ENCODE data around the gene ZBTB47.
A peak's percentile ranks its signal among the peaks of the same experiment; 100 is the strongest.

The ZBTB47 gene

GRCh38 chr3:42686832-42687650 lies 33.5 kb downstream of the ZBTB47 start:
- DNase-seq = no peak

DNA sequence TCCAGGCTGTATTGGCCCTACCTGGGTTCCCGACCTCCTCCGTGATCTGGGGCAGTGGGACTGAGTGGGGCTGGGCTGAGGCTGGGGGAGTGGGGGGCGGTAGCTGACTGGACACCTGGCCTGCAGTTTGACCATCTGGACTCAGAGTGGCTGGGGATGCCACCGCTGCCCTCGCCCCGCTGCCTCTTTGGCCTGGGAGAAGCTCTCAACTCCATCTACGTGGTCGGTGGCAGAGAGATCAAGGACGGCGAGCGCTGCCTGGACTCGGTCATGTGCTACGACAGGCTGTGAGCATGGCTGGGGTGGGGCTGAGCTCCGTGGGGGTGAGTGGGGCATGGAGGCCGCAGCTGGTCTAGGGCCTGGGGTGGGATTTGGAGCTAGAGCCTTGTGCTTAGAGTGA lies 34.5 kb downstream of the ZBTB47 start:
- DNase-seq = no peak

DNA sequence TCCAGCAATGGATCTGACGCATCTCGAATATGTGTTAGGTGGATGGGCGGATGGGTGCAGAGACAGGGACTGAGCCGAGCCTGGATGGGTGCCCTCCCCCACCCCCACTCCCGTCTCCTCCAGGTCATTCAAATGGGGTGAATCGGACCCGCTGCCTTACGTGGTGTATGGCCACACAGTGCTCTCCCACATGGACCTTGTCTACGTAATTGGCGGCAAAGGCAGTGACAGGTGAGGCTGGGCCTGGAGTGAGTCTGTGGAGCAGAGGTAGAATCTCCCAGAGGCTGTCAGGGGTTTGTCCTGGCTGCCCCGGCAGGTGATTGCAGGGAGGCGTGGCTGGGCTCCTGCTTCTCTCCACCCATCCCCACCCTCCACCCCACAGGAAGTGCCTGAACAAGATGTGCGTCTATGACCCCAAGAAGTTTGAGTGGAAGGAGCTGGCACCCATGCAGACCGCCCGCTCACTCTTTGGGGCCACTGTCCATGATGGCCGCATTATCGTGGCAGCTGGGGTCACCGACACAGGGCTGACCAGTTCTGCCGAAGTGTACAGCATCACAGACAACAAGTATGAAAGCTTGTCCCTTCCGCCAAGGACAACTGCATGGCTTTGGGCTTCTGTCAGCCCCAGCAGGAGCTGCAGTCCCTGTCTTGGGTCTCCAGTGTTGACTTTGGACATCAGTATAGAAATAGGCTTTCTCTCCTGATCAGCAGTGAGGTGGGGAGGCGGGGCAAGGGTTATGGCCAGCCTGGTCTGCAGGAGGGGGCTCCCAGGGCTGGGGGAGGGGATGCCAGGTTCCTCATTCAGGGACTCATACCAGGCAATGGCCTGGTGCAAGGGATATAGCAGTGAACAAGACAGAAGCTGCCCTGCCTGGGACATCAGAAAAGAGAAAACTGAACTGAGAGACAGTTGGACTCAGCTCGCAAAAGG lies 35.3 kb downstream of the ZBTB47 start:
- DNase-seq = no peak

DNA sequence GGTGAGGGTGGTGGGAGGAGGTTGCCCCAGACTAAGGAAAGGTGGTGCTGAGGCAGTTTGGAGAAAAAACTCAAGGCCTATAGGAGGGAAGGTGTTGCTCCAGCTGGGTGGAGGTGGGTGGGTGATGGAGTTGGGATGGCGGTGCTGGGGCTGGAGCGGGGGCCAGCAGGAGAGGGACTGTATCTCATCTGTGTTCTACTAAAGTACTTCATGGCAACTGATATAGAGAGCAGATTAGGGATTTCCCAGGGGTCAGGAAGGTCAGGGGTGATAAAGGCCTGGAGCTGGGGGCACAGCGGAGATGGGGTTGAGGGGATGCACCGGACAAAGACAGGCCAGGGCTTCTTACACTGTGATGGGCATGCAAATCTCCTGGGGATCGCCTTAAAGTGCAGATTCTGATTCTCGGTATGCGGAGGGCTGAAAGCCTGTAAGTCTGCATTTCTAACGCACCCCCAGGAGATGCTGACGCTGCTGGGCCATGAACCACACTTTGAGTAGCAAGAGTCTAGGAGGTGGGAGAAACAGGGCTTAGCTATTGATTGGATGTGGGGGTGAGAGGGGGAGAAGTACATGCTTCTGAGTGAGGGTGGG lies 36.0 kb downstream of the ZBTB47 start:
- no peak for DNase-seq

DNA sequence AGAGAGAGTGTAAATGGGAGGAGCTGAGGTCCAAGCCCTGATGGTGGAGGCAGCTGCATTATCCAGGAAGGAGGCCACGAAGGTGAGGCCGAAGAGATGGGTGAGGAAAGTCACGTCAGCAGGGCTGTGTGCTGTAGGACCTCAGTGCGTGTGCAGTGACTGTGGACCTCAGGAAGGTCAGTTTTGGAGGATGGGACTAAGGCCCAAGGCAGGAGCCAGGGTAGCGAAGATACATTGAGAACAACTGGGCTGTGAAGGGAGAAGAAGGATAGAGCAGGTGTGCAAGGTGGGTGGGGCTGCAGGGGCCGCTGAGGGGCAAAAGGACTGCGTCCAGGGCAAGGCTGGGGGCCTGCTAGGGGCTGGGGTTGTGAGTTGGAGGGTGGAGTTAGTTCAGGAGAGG lies 36.7 kb downstream of the ZBTB47 start:
- DNase-seq = no peak

DNA sequence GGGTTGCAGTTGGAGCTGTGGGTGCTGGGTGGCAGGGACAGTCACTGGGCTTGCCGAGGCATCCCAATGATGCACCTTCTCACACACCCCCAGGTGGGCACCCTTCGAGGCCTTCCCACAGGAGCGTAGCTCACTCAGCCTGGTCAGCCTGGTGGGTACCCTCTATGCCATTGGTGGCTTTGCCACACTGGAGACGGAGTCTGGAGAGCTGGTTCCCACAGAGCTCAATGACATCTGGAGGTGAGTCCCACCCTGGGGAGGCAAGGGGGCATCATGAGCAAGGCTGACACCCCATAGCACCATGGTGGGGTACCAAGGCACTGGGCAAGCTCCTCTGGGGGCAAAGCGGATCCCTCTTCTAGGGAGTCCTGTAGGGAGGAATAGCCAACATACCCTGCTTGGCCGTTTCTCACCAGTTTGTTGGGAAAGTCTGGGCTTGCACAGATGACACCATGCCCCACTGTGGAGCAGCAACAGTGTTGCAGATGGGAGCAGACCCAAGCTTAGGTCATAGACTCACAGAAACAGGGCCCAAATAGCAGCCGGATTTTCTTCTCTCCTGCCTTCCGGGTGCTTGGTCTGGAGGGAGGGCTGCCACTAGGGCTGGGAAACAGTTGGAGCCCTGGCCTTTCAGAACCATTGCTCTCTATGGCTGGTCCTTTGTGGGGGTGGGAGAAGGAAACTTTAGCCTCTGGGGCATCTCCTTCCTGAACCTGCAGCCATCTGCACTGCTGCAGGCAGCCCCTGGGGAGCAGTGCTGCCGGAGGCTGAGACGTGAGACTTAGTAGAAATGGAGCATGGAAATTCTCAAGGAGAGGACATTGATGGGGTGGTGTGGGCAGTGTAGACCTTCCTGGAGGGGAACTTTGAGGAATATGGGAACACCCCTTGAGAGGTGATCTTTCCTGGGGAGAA lies 37.5 kb downstream of the ZBTB47 start:
- DNase-seq = no peak

- no peak for DNase-seq
Measured at GRCh38 chr3:42691816-42692666, 38.5 kb downstream of the ZBTB47 start.

GRCh38 chr3:42692667-42693529 lies 39.4 kb downstream of the ZBTB47 start:
- no peak for DNase-seq

DNA sequence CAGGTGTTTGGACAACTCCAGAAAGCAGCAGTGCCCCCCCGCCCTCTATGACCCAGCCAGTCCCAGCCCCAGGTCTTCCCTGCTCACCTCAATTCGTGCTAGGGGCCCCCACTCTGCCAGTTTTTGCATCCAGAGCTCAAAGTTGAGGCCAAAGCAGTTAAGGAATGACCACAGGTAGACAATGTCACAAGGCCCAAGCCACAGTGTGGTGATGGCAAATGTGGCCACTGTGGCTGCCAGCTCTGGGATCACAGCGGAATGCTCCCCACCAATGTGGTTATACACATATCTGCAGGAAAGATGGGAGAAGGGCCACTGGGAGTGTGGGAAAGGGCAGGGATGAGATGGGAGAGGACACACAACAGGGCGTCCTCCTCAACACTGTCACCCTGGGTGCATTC lies 40.0 kb downstream of the ZBTB47 start:
- DNase-seq = no peak

DNA sequence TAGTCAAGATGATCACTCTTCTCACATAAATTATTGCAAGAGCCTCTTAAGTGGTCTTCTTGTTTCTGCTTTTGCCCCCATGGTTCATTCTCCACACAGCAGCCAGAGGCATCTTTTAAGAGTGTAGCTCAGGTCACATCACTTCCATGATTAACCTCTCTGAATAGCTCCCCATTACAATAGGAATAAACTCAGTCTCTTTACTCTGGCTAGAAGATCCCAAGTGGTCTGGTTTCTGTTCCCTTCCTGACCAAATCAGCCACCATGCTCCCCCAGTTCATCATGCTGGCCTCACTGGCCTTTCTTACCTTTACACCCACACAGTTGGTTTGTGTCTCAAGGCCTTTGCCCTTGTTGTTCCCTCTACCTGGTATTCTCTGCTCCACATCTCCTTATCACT lies 40.9 kb downstream of the ZBTB47 start:
- DNase-seq = peak; percentile 25

DNA sequence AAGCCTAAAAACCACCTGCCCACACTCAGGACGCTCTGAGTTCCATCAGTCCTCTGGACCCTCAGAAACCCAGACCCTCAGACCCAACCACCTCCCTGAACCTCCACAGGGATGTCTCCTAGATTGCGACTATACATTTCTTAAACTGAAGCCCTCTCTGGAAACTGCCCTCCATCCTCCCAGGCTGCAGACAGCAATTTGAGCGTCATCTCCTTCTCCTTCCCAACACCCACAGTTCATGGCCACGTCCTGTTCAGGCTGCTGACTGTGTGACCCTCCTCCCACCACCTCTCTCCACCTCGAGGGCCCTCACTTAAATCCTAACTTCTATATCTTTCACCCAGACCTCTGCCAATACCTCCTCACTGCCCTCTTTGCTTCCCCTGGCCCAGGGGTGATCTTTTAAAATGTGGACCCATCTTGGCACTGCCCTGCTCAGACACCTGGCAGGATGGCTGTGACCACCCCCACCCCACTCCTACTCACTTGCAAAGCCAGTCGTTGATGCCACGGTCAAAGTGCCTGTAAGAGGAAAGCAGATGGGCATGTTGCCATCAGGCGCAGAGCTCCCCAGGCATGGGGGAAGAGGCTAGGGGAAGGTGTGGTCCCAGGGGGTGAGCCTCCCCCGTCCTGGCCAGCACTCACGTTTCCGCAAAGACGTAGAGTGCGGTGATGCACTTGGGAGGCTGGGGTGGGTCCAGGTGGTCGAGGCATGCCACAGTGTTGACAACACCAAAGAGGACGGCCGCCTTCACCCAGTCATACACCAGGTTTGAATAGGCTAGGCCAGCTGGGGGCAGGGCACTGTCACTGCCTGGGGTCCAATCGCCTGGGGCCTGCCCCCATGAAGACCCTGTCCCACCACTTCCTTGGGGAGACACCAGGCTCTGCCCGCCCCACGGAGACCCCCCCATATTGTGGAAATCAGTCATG lies 43.1 kb downstream of the ZBTB47 start:
- DNase-seq = peak; percentile 37

GRCh38 chr3:42697289-42698051 lies 44.0 kb downstream of the ZBTB47 start:
- DNase-seq = peak; percentile 28

- DNase-seq = peak; percentile 40
Measured at GRCh38 chr3:42698216-42698910, 44.9 kb downstream of the ZBTB47 start.

DNA sequence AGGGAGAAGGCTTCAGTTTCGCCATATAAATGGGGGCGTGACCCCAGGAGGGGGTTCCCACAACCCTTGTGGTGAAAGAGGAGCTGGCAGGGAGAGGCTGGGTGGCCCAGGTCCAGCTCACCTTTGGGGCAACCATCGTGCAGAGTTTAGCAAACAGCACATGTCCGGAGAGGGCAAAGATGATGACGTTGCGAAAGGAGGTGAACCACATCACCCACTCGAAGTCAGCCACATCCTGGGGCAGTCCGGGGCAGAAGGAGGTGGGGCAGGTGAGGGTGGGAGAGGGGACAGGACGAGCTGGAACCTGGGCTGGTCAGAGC lies 45.4 kb downstream of the ZBTB47 start:
- peak; percentile 52 for DNase-seq

DNA sequence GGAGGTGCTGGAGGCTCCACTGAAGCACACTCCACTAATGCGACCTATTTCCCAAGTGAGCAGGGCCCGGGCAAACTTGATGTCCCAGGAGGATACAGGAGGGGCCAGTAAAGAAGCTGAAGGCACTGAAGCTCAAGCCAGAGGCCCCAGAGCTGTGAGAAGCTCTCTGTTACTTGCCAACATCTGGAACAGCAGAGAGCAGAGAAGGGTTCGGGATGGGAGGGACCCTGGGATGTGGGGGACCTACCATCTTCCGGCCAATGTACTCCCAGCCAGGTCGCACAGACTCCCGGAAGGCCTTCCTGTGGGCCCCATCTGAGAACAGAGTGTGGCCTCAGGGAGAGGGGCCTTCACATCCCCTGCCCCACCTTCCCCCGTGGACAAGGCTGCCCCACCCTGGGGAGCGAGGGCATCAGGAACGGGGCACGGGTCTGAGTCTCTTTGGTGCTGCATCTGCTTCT lies 46.0 kb downstream of the ZBTB47 start:
- peak; percentile 50 for DNase-seq

- DNase-seq = peak; percentile 41
Measured at GRCh38 chr3:42700366-42701288, 47.1 kb downstream of the ZBTB47 start.

All from activated CD8-positive, alpha-beta memory T cell treated with anti-CD3 and anti-CD28 coated beads, Interleukin-2, amount 50 U/mL, for 48 hours (primary cell).